ENCODE results near the gene WDFY2. TPM values are rescaled to one million over a fixed set of nuclear protein-coding genes. Genes with fewer than 3 reads are reported as not detected.

Gene WDFY2
- total and polyA plus RNA-seq, 10 of the 15 experiments (the other 5 are each of a cell fraction or from before 2014, with no cell fraction given): 2.1 to 13.0 (median 8.1) TPM

- ChIA-PET SMC1A (ENCODE audit: uncharacterized antibody, unreplicated experiment) (no interaction called here), POLR2A (no interaction called here), CTCF (no interaction called here), RAD21 (ENCODE audit: unreplicated experiment) (no interaction called here)
- Histone ChIP-seq H3K27ac (ENCODE audit: control insufficient read depth, insufficient read depth) (no peak overlapping the region), H3K9me3 (replicated peaks; ENCODE audit: control insufficient read depth, insufficient read depth, low read length) (no peaks in the 10 kb centered on the region), H3K36me3 (ENCODE audit: control insufficient read depth in 2 of 2, insufficient read depth in 2 of 2, low read length in 1 of 2) (no peaks in the 10 kb centered on the region), H4K20me1 (ENCODE audit: control insufficient read depth, insufficient read depth) (no peaks in the 10 kb centered on the region), H3K27me3 (replicated peaks in 1 of 2; ENCODE audit: control insufficient read depth in 2 of 2, insufficient read depth in 2 of 2, low read length in 1 of 2) (no peaks in the 10 kb centered on the region), H2AFZ (ENCODE audit: control insufficient read depth, low read depth, low read length) (no peak overlapping the region), H3K4me1 (ENCODE audit: control insufficient read depth, insufficient read depth, low read length) (no peaks in the 10 kb centered on the region), H3K4me2 (ENCODE audit: control insufficient read depth, insufficient read depth) (no peak overlapping the region), H3K4me3 (no peak overlapping the region), H3K9ac (ENCODE audit: control insufficient read depth, insufficient read depth, low read length) (no peak overlapping the region), H3K79me2 (ENCODE audit: control insufficient read depth, insufficient read depth, low read length) (no peaks in the 10 kb centered on the region)
- intact Hi-C loops (cut with micrococcal nuclease; ENCODE audit: unreplicated experiment) (no loop called here), in situ Hi-C loops (cut with MboI) (no loop called here)
- no peak for ATAC-seq
- FAIRE-seq: no peak
- WGBS (ENCODE audit: insufficient coverage, insufficient replicate concordance, low lambda C conversion rate, missing lambda C conversion rate): 93% methylated on average over 11 of the region's 11 CpGs
- TF ChIP-seq EED (IDR thresholded peaks at IDR 0.05; ENCODE audit: low read depth): no peak
- TF ChIP-seq TARDBP (IDR thresholded peaks at IDR 0.05; ENCODE audit: borderline replicate concordance): no peak
- TF ChIP-seq YY1 (IDR thresholded peaks at IDR 0.05; ENCODE audit: low read depth, low read length): no peak
- TF ChIP-seq EGR1 (IDR thresholded peaks at IDR 0.05; ENCODE audit: borderline replicate concordance in 1 of 2, low read depth in 2 of 2, low read length in 2 of 2): no peak
- TF ChIP-seq MYC (IDR thresholded peaks at IDR 0.05; ENCODE audit: insufficient read depth, insufficient read length, insufficient replicate concordance, low read length, severe bottlenecking): no peak
- TF ChIP-seq EP300 (IDR thresholded peaks at IDR 0.05; ENCODE audit: borderline replicate concordance in 1 of 2, control insufficient read depth in 1 of 2, low read depth in 2 of 2, low read length in 2 of 2): no peak
- TF ChIP-seq EZH2 (IDR thresholded peaks at IDR 0.05; ENCODE audit: borderline replicate concordance, control insufficient read depth, low read depth, low read length): no peak
- no peak for TF ChIP-seq GATAD2B (conservative IDR thresholded peaks at IDR 0.05; ENCODE audit: low read depth)
- TF ChIP-seq BCL3 (IDR thresholded peaks at IDR 0.05; ENCODE audit: borderline replicate concordance, insufficient read depth, low read depth, low read length, poor library complexity, severe bottlenecking): no peak
- TF ChIP-seq MLLT1 (IDR thresholded peaks at IDR 0.05): no peak
- TF ChIP-seq CEBPB (IDR thresholded peaks at IDR 0.05; ENCODE audit: borderline replicate concordance in 1 of 2, low read depth in 2 of 2, low read length in 2 of 2): no peak
- no peak for TF ChIP-seq SREBF2 (IDR thresholded peaks at IDR 0.05; ENCODE audit: low read length)
- no peak for TF ChIP-seq IRF4 (IDR thresholded peaks at IDR 0.05; ENCODE audit: low read depth, low read length)
- TF ChIP-seq YBX1 (IDR thresholded peaks at IDR 0.05): no peak
- no peak for TF ChIP-seq POLR2AphosphoS2 (IDR thresholded peaks at IDR 0.05; ENCODE audit: low read depth, low read length)
- no TSS peak for BruUV-seq (replicated peaks)
- no peak for DNase-seq (ENCODE audit: low read depth, low spot score)
Measured at GRCh38 chr13:51773515-51773914, 189.3 kb downstream of the WDFY2 start.

Data from GM12878 (cell line).